Lower leg skin (tissue), 4 donors: ENCODE data around the gene ARHGEF19. TPM values are rescaled to one million over a fixed set of nuclear protein-coding genes. Genes with fewer than 3 reads are reported as not detected.
"Not testable (repeated sequence)": the region's sequence is repeated elsewhere in the genome, so short reads cannot be mapped to it uniquely, and the experiment has no call there.

Source experiments
- DNase-seq, 2 donors: peaks; one replicate each; pipeline ENCODE4 v3.0.0-alpha.2; 2019; ENCODE audit warnings: low spot score in 2 of 2
- H3K4me3 ChIP-seq: fragments of 200-600 bp; sonication (generic); 2 replicates; pipeline ENCODE4 v1.5.1; 2017; ENCODE audit warnings: mild to moderate bottlenecking, low read depth; ENCODE audit not compliant: poor library complexity, severe bottlenecking
- POLR2A ChIP-seq, 2 donors: fragments of 450-650 bp; IDR thresholded peaks; one replicate each; pipeline ENCODE4 v1.6.1; 2016 to 2017; ENCODE audit warnings: antibody characterized with exemption in 2 of 2, mild to moderate bottlenecking in 1 of 2, moderate library complexity in 1 of 2
- WGBS, 2 donors: methylation state at CpG; one replicate each; pipeline ENCODE4 v1.1.5; 2018; 5-methylcytosine and 5-hydroxymethylcytosine counted together
- intact Hi-C: fragments of 100-400 bp; cut with DNase I; formaldehyde crosslinking; loops from one replicate; pipeline ENCODE4 v1.15.0; 2023; ENCODE audit warnings: low total_unique reads
- total RNA-seq, 4 donors: library from RNA; depleted of rRNA; stranded (reverse); fragments of >200 nt; gene quantifications; one replicate each; pipeline ENCODE4 v1.1.0, GENCODE V29; 2016
- TF ChIP-seq, protein P1 (sequence below), 3 donors: fragments of 450-650 bp; IDR thresholded peaks; one replicate each; pipeline ENCODE4 v1.5.1; 2016; ENCODE audit warnings: antibody characterized with exemption in 3 of 3, mild to moderate bottlenecking in 3 of 3, moderate library complexity in 2 of 3

The ARHGEF19 gene
- total RNA-seq, 4 donors from 2014 or later = 45.7 to 63.1 (median 48.5) TPM

- no peak for TF ChIP-seq POLR2A (IDR thresholded peaks at IDR 0.05)
- TF ChIP-seq, protein P1, sequence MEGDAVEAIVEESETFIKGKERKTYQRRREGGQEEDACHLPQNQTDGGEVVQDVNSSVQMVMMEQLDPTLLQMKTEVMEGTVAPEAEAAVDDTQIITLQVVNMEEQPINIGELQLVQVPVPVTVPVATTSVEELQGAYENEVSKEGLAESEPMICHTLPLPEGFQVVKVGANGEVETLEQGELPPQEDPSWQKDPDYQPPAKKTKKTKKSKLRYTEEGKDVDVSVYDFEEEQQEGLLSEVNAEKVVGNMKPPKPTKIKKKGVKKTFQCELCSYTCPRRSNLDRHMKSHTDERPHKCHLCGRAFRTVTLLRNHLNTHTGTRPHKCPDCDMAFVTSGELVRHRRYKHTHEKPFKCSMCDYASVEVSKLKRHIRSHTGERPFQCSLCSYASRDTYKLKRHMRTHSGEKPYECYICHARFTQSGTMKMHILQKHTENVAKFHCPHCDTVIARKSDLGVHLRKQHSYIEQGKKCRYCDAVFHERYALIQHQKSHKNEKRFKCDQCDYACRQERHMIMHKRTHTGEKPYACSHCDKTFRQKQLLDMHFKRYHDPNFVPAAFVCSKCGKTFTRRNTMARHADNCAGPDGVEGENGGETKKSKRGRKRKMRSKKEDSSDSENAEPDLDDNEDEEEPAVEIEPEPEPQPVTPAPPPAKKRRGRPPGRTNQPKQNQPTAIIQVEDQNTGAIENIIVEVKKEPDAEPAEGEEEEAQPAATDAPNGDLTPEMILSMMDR (IDR thresholded peaks at IDR 0.05) = no peak
- intact Hi-C loops = no loop called here
- no peak overlapping the region for H3K4me3 ChIP-seq
- WGBS, 2 donors = 84 to 86% methylated on average over 14 to 21 of the region's 24 CpGs
- no peak for DNase-seq
Observed at GRCh38 chr1:16202281-16203210, 9.9 kb downstream of the ARHGEF19 start.

- no peak overlapping the region for H3K4me3 ChIP-seq
- TF ChIP-seq POLR2A (IDR thresholded peaks at IDR 0.05) = no peak
- TF ChIP-seq, protein P1 (IDR thresholded peaks at IDR 0.05) = no peak
- DNase-seq = no peak
- WGBS, 2 donors = 88 to 94% methylated on average over 4 of the region's 4 CpGs
- intact Hi-C loops = no loop called here
Observed at GRCh38 chr1:16199700-16200099, 12.8 kb downstream of the ARHGEF19 start.

- intact Hi-C loops = no loop called here
- DNase-seq = no peak
- no peak for TF ChIP-seq POLR2A (IDR thresholded peaks at IDR 0.05)
- TF ChIP-seq, protein P1 (IDR thresholded peaks at IDR 0.05) = no peak
- 76 to 93% methylated on average over 1 of the region's 1 CpG for WGBS, 2 donors
- H3K4me3 ChIP-seq = no peak overlapping the region
Observed at GRCh38 chr1:16199157-16199501, 13.3 kb downstream of the ARHGEF19 start.

DNA sequence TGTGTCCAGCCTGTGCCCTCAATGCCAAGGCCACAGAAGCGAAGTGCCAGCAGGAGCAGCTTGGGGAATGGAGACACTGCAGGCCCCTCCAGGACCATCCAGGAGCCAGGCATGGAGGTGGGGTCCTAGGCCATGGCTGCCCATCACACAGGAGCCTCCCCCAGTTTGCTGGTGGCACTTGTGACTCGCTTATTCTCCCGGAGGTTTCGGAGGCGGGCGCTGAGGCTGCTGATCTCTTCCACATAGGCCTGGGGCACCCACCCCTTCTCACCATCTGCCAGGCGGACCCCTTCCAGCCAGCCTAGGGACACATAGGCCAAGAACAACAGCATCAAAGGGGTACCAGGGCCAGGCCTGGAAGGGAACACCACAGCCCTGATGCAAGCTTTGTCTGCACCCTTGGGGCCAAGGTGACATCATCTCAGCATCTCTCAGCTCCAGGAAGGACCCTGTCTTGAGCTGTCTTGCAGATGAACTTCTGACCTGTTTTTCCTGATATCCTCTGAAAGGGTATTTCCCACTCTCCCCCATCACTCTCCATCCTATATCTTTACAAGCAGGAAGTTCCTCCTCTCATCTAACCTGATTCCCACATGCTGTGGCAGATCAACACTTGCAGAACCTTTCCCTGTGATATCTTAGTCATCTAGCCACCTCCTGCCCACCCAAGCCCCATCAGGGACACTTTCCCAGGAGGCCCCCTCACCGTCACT lies 13.9 kb downstream of the ARHGEF19 start:
- no peak for DNase-seq
- WGBS, 2 donors = 82 to 87% methylated on average over 4 to 8 of the region's 8 CpGs
- no peak overlapping the region for H3K4me3 ChIP-seq
- TF ChIP-seq POLR2A (IDR thresholded peaks at IDR 0.05) = no peak
- TF ChIP-seq, protein P1 (IDR thresholded peaks at IDR 0.05) = no peak
- intact Hi-C loops = no loop called here

DNA sequence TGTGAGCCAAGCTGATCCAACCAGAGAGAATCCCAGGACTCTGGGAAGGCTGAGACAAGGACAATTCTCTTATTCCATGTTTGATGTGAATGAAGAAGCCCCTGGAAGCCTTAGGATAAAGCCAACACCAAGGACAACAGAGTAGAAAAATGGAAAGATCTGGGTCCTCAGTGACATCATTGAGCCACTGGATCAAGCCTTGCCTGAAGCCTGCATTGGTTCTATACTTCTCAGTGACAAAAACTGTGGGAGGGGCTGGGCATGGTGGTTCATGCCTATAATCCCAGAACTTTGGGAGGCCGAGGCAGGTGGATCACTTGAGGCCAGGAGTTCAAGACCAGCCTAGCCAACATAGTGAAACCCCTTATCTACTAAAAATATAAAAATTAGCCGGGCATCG lies 15.6 kb downstream of the ARHGEF19 start:
- DNase-seq = no peak
- H3K4me3 ChIP-seq = no peak overlapping the region
- WGBS, 2 donors = 65 to 100% methylated on average over 2 to 3 of the region's 3 CpGs
- intact Hi-C loops = no loop called here
- TF ChIP-seq, protein P1 (IDR thresholded peaks at IDR 0.05) = no peak
- TF ChIP-seq POLR2A (IDR thresholded peaks at IDR 0.05) = no peak

DNA sequence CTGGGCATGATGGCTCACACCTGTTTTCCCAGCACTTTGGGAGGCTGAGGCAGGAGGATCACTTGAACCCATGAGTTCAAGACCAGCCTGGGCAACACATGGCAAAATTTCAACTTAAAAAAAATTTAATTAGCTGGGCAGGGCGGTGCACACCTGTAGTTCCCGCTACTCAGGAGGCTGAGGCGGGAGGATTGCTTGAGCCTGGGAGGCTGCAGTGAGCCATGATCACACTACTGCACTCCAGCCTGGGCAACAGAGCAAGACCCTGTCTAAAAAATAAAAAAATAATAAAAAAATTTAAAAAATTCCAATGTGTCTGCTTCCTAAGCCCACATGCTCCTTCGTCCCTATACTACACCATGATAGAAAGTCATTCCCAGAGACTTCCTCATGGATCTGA lies 16.3 kb downstream of the ARHGEF19 start:
- DNase-seq, H3K4me3 ChIP-seq, intact Hi-C loops: not testable (repeated sequence)
- WGBS, 2 donors = 94 to 98% methylated on average over 4 of the region's 4 CpGs
